Measurements from ENCODE around the gene PODXL. TPM values are rescaled to one million over a fixed set of nuclear protein-coding genes. Genes with fewer than 3 reads are reported as not detected.
A peak's percentile ranks its signal among the peaks of the same experiment; 100 is the strongest.

The PODXL gene
- total RNA-seq, 1 experiment from 2014 or later = 727 TPM

- H3K27me3 Mint-ChIP-seq (ENCODE audit: low read depth) = no peaks in the 10 kb centered on the region; the same call in 1 of the 2 replicates
- TF ChIP-seq, protein P1, sequence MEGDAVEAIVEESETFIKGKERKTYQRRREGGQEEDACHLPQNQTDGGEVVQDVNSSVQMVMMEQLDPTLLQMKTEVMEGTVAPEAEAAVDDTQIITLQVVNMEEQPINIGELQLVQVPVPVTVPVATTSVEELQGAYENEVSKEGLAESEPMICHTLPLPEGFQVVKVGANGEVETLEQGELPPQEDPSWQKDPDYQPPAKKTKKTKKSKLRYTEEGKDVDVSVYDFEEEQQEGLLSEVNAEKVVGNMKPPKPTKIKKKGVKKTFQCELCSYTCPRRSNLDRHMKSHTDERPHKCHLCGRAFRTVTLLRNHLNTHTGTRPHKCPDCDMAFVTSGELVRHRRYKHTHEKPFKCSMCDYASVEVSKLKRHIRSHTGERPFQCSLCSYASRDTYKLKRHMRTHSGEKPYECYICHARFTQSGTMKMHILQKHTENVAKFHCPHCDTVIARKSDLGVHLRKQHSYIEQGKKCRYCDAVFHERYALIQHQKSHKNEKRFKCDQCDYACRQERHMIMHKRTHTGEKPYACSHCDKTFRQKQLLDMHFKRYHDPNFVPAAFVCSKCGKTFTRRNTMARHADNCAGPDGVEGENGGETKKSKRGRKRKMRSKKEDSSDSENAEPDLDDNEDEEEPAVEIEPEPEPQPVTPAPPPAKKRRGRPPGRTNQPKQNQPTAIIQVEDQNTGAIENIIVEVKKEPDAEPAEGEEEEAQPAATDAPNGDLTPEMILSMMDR (conservative IDR thresholded peaks at IDR 0.05) = peak; percentile 50
- Histone ChIP-seq H2BK120ac (ENCODE audit: low read depth, low read length, poor library complexity, severe bottlenecking) (no peak overlapping the region), H3K23me2 (ENCODE audit: insufficient read length, low read depth, low read length, poor library complexity, severe bottlenecking) (no peaks in the 10 kb centered on the region), H3K9me3 (ENCODE audit: control insufficient read depth, low read depth, low read length) (no peaks in the 10 kb centered on the region), H3K4me1 (ENCODE audit: insufficient read depth, low read length) (no peaks in the 10 kb centered on the region), H3K4me2 (ENCODE audit: insufficient read depth, insufficient read length, low read length) (no peak overlapping the region), H3K4ac (ENCODE audit: low read depth, low read length) (no peak overlapping the region), H2BK15ac (ENCODE audit: low read depth, low read length) (no peak overlapping the region), H4K20me1 (ENCODE audit: control insufficient read depth, insufficient read depth, insufficient read length) (no peaks in the 10 kb centered on the region), H3K56ac (ENCODE audit: insufficient read length, low read depth, low read length) (no peak overlapping the region), H3K14ac (ENCODE audit: insufficient read depth, low read length) (no peak overlapping the region), H4K5ac (ENCODE audit: insufficient read length, low read depth, low read length) (no peak overlapping the region), H2BK20ac (ENCODE audit: low read depth, low read length, poor library complexity, severe bottlenecking) (no peak overlapping the region), H3K9ac (ENCODE audit: extremely low read depth, insufficient read length, low read length) (no peak overlapping the region), H2AK5ac (ENCODE audit: insufficient read length, low read length) (no peak overlapping the region), H4K8ac (replicated peaks; ENCODE audit: insufficient read length, low read depth, low read length) (no peak overlapping the region), H3K79me1 (ENCODE audit: insufficient read depth, low read depth, low read length, poor library complexity, severe bottlenecking) (no peaks in the 10 kb centered on the region), H3T11ph (ENCODE audit: low read length) (no peak overlapping the region), H2AFZ (ENCODE audit: low read length) (no peak overlapping the region), H3K27ac (ENCODE audit: insufficient read length, low read depth, low read length) (no peak overlapping the region), H3K79me2 (ENCODE audit: insufficient read depth, low read length) (no peaks in the 10 kb centered on the region), H2BK12ac (ENCODE audit: insufficient read length, low read depth, low read length) (no peak overlapping the region), H3K27me3 (ENCODE audit: insufficient read depth, low read length) (no peaks in the 10 kb centered on the region), H2BK5ac (ENCODE audit: insufficient read length, low read length) (no peak overlapping the region), H4K91ac (ENCODE audit: insufficient read length, low read depth, low read length) (no peak overlapping the region), H3K18ac (ENCODE audit: insufficient read length, low read depth, low read length) (no peak overlapping the region), H3K23ac (ENCODE audit: insufficient read length, low read depth, low read length) (no peak overlapping the region)
- no peaks in the 10 kb centered on the region for H3K9me3 Mint-ChIP-seq
- WGBS (ENCODE audit: extremely low coverage, insufficient read length, low lambda C conversion rate) = no CpG with 5 or more reads among the region's 2 CpGs
- no peak for DNase-seq
- H3K36me3 Mint-ChIP-seq (ENCODE audit: insufficient read depth in 1 of 3, low read depth in 3 of 3) = no peaks in the 10 kb centered on the region; a peak in 2 of 7 replicates
- H3K4me1 Mint-ChIP-seq = 0 out of 4 replicates have a peak, but pooled peaks cover 0 to 2% of the 10 kb centered on the region in 2 experiments
- H3K4me3 Mint-ChIP-seq = no peak overlapping the region
- H3K27ac Mint-ChIP-seq = no peak overlapping the region
These were observed 68.1 kb downstream of the PODXL start for GRCh38 chr7:131488361-131488760.
